ENCODE measurements around the gene TDRD3.
"Not testable (repeated sequence)": the region's sequence is repeated elsewhere in the genome, so short reads cannot be mapped to it uniquely, and the experiment has no call there.

Gene TDRD3

DNA sequence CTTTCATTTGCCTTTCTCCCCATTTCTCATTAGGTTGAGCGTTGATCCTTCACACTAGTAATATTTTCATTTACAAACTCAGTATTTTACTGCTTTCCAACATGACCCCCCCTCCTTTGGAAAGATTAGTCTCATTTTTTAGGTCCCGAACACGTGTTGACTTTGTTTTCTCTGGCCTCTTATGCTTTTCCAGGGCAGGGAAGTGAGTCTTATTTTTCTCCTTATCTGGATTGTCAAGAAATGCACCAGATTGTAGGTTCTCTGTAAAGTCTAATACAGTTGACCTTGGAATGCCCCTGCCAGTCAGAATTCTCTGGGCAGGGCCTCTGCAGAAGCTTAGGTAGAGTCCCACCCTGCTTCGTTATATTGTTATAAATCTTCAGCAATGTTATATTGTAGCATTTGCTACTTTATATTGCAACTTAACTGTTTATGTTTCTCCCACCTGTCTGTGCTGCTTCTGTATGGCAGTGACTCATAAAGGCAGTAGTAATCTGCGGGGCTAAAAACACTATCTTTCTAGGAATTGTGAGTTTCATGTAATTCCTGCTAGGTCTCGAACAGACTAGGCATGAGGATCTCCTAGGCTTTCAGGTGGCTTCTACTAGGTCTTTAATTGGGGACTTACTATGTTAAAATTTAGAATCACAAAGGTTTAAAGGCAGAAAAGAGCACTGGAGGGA is 2.0 kb downstream of the TDRD3 start:
- DNase-seq, result no peak

- no peak for DNase-seq
Measured at GRCh38 chr13:60402022-60402421, 5.0 kb downstream of the TDRD3 start.

GRCh38 chr13:60407095-60407494 is 10.1 kb downstream of the TDRD3 start:
- peak; percentile 9 for DNase-seq

DNA sequence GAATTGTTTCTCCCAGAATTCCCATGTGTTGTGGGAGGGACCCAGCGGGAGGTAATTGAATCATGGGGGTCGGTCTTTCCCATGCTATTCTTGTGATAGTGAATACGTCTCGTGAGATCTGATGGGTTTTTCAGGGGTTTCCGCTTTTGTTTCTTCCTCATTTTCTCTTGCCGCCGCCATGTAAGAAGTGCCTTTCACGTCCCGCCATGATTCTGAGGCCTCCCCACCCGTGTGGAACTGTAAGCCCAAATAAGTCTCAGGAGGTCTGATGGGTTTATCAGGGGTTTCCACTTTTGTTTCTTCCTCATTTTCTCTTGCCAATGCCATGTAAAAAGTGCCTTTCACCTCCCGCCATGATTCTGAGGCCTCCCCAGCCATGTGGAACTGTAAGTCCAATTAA is 10.8 kb downstream of the TDRD3 start:
- not testable (repeated sequence) for DNase-seq

- not testable (repeated sequence) for DNase-seq
Measured at GRCh38 chr13:60409574-60410292, 12.7 kb downstream of the TDRD3 start.

DNA sequence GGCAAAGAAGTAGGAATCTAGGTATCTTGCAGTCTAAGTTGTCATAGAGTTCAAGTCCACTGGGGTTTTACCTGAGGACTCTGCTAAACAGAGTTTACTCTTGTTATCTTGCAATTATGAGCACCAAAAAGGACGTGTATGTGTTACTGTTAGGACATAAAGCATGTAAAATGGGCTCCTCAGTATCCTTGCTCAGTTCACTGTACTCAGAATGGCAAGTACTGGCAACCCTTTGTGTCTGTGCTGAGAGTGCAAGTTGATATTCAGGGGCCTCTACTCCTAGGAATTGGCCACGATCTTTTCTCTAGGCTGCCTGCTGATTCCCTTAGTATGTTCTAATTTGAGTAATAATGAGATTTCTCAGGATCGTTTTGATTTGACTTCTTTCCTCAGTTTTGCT is 13.3 kb downstream of the TDRD3 start:
- DNase-seq, result no peak

- DNase-seq, result no peak
Measured at GRCh38 chr13:60411464-60411863, 14.4 kb downstream of the TDRD3 start.

- peak; percentile 31 for DNase-seq
Measured at GRCh38 chr13:60411983-60412382, 15.0 kb downstream of the TDRD3 start.

GRCh38 chr13:60412909-60413616 is 16.0 kb downstream of the TDRD3 start:
- no peak for DNase-seq

GRCh38 chr13:60414177-60414576 is 17.2 kb downstream of the TDRD3 start:
- no peak for DNase-seq

- DNase-seq, result no peak
Measured at GRCh38 chr13:60417734-60418133, 20.7 kb downstream of the TDRD3 start.

DNA sequence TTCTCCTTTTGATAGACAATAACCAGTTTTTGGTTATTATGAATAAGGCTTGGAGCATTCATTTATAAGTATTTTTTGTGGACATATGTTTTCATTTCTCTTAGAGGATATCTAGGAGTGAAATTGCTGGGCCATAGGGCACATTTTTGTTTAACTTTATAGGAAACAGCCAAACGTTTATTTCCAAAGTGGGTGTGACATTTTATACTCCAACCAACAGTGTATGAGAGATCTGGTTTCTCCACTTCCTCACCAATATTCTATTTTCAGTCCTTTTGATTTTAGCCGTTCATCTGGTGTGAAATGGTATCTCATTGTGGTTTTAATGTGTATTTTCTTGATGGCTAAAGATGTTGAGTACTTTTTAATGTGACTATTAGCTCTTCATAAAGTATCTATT is 21.9 kb downstream of the TDRD3 start:
- no peak for DNase-seq

DNA sequence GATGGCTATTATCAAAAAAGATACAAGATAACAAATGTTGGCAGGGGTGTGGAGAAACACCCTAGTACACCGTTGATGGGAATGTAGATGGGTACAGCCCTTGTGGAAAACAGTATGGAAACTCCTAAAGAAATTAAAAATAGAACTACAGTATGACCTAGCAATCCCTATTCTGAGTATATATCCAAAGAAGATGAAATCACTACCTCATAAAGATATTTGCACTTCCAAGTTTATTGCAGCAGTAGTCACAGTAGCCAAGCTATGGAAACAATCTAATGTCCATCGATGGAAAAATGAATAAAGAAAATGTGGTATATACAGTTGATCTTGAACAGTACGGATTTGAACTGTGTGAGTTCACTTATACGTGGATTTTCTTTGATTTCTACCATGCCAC is 28.3 kb downstream of the TDRD3 start:
- no peak for DNase-seq

GRCh38 chr13:60426075-60426474 is 29.1 kb downstream of the TDRD3 start:
- DNase-seq, result no peak

DNA sequence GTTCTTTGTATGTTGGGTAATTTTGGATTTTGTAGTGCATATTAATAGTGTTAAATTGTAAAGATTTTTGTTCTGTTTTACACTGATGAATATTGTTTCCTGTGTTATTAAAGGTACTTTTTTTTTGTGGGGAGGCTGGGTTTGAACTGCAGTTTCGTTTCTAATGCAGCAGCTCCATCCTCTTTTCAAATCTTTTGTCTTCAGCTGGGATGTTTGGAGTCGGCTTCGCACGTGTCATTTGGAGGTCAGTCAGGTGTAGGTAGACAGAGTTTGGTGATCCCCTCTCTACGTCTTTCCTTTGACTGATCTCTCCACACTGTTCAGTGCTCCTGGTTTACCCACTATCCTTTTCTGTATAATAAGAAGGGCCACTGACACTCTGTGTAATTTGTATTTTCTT is 30.3 kb downstream of the TDRD3 start:
- DNase-seq, result no peak

DNA sequence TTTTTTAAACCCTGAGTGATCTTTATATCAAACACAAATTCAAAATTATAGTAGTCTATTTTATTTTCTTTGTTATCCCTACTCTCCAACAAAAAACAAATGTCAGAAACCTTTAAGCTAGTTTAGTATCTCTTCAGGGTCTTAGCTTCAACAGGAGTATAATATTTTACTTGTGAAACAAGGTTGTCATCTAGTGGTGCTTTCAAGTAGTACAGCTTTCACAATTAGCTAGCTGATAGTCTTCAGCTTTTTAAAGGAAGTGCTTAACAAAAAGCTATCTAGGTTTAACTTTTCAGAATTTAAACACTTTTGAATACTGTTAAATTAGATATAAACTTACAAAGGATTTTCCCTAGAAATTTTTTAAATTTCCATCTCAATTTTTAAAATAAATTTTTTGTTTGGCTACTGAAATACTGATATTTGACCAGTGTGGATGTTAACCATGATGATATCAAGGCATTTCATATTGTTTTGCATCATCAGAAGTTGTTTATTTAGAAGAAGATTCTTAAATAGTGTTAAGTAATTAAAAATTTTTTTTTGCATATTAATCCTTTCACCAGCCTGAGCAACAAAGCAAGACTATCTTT is 34.2 kb downstream of the TDRD3 start:
- DNase-seq, result peak; percentile 63

DNA sequence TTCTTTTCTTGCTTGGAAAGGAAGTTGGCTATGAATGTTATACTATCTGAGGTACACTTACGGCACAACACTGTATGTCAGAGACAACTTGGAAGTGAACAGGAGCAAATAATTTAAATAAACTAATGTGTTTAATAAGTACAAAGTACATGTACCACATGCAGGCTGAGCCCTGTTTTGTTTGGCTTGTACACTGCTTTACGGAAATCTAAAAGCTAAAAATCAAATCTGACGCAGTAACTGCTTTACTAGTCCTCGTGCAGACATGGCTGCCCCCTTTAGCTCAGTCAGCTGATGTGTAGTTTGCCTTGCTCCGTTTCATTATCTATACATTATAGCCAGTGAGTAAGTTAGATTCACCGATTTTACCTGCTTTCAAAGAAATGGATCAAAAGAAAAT is 36.5 kb downstream of the TDRD3 start:
- no peak for DNase-seq

DNA sequence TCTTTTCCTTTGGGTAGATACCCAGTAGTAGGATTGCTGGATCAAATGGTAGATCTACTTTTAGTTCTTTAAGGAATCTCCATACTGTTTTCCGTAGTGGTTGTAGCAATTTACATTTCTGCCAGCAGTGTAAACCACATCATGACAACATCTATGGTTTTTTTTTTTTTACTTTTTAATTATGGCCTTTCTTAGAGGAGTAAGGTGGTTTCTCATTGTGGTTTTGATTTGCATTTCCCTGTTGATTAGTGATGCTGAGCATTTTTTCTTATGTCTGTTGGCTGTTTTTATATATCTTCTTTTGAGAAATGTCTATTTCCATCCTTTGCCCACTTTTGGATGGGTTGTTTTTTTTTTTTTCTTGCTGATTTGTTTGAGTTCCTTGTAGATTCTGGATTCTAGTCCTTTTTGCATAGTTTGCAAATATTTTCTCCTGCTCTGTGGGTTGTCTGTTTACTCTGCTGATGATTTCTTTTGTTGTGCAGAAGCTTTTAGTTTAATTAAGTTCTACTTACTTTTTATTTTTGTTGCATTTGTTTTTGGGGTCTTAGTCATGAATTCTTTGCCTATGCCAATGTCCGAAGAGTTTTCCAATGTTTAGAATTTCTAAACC is 38.8 kb downstream of the TDRD3 start:
- no peak for DNase-seq

GRCh38 chr13:60439201-60439600 is 42.2 kb downstream of the TDRD3 start:
- DNase-seq, result no peak

DNA sequence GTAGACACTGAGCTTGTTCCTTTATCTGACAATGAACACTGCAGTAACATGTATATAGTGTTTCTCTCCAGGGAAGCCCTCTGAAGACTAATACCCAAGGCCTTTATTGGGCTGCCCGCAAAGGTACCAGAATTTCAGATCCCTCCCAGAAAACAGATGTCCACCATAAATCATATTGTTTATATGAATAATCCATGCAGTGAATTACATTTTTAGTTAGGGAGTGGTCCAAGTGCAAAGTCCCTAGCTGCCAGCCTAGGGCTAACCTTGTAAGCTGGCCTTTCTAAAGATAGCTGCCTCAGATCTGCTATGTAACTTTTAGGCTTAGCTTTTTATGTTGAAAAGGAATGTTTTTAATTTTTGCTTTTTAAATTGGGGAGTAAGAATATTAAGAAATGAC is 44.7 kb downstream of the TDRD3 start:
- DNase-seq, result no peak

DNA sequence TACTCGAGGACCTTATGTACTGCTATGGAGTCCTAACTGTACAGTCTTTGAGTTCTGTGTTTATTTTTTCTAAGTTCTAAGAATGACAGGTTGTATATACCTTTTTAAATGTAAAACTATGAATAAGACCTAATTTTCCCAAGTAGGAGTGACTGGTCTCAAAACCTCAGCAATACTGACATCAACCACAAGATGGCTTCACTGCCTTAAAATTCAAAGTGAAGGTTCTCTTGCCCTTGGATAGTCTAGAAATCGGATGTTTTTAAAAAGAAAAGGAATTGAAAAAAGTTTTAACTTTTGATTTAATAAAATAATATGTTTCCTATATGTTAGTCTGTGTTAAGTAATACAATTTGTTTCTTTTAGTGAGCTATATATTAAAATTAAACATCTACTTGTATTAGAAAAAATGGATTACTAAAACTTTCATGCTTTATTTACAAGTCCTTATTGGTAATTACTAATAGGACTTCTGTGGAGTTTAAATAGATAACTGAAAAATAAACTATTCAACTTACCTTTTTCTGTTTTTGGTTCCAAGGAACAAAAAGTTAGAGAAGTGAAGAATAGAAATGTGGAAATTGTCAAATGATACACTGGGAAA is 52.0 kb downstream of the TDRD3 start:
- DNase-seq, result peak; percentile 50

- DNase-seq, result peak; percentile 6
Measured at GRCh38 chr13:60453490-60453889, 56.5 kb downstream of the TDRD3 start.

- DNase-seq, result no peak
Measured at GRCh38 chr13:60454425-60454824, 57.4 kb downstream of the TDRD3 start.

All from fibroblast of skin of scalp (primary cell).